VCaP (cell line): ENCODE results near the gene DAZAP1.
A peak's percentile ranks its signal among the peaks of the same experiment; 100 is the strongest.
"Not testable (repeated sequence)": the region's sequence is repeated elsewhere in the genome, so short reads cannot be mapped to it uniquely, and the experiment has no call there.

ENCODE experiments used
- H3K27ac ChIP-seq: fragments of 450-650 bp; 2 replicates; pipeline ENCODE4 v1.5.1; 2017
- TF ChIP-seq, protein P1 (sequence below): fragments of 450-650 bp; conservative IDR thresholded peaks from 2 replicates; pipeline ENCODE4 v1.5.1; 2017; ENCODE audit warnings: mild to moderate bottlenecking, moderate library complexity

The DAZAP1 gene

GRCh38 chr19:1418496-1418775, 11.1 kb downstream of the DAZAP1 start:
- H3K27ac ChIP-seq: peak overlapping the region; percentile 83
- TF ChIP-seq, protein P1, sequence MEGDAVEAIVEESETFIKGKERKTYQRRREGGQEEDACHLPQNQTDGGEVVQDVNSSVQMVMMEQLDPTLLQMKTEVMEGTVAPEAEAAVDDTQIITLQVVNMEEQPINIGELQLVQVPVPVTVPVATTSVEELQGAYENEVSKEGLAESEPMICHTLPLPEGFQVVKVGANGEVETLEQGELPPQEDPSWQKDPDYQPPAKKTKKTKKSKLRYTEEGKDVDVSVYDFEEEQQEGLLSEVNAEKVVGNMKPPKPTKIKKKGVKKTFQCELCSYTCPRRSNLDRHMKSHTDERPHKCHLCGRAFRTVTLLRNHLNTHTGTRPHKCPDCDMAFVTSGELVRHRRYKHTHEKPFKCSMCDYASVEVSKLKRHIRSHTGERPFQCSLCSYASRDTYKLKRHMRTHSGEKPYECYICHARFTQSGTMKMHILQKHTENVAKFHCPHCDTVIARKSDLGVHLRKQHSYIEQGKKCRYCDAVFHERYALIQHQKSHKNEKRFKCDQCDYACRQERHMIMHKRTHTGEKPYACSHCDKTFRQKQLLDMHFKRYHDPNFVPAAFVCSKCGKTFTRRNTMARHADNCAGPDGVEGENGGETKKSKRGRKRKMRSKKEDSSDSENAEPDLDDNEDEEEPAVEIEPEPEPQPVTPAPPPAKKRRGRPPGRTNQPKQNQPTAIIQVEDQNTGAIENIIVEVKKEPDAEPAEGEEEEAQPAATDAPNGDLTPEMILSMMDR: no peak

- TF ChIP-seq, protein P1: no peak
- peak overlapping the region; percentile 83; the same call in 1 of the 2 replicates for H3K27ac ChIP-seq
Measured at GRCh38 chr19:1418951-1419738, 11.8 kb downstream of the DAZAP1 start.

DNA sequence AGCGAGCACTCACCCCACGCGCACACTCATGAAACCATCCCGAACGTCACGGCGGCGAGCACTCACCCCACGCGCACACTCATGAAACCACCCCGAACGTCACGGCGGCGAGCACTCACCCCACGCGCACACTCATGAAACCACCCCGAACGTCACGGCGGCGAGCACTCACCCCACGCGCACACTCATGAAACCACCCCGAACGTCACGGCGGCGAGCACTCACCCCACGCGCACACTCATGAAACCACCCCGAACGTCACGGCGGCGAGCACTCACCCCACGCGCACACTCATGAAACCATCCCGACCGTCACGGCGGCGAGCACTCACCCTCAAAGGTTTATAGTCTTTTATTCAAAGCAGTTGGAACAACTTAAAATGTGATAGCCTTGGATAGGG, 12.7 kb downstream of the DAZAP1 start:
- H3K27ac ChIP-seq: not testable (repeated sequence)

DNA sequence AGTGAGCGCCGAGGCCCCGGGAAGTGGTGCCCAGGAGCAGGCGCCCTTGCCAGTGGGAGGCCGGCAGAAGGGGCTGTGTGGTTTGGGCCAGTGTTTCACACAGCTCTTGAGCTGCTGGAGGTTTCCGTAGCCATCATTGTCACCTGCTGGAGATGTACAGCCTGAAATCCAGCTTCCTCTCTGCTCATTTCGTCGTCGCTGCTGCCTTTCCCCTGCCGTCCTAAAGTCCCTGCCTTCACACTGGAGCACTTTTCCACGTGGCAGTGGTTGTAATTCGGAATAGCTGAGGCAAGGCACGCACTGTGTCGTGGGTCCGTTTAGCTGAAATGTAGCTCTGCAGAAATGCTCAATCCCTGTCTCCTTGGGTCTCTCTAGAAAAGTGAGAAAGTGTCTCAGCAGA, 13.2 kb downstream of the DAZAP1 start:
- H3K27ac ChIP-seq: no peak overlapping the region
- TF ChIP-seq, protein P1: no peak

GRCh38 chr19:1421218-1421957, 14.0 kb downstream of the DAZAP1 start:
- TF ChIP-seq, protein P1: no peak
- H3K27ac ChIP-seq: peak overlapping the region; percentile 14; the same call in 1 of the 2 replicates

GRCh38 chr19:1421958-1422305, 14.5 kb downstream of the DAZAP1 start:
- TF ChIP-seq, protein P1: no peak

DNA sequence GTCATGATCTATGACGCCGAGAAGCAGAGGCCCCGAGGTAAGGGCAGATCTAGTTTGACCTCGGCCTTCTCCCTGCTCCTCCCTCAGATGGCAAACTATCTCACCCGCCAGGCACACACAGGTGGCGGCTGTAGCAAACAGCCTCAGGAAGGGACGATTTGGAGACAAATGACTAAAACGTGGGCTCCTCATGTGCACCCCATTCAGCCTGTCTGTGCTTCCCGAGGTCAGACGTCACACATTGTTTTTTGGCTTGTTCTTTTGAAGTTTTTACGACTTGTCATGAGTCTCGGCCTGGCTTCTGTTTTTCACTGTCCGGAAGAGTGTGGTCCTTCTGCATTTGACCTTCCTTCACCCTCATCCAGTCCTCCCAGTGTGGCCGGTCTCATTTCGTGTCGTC, 15.0 kb downstream of the DAZAP1 start:
- TF ChIP-seq, protein P1: no peak
- H3K27ac ChIP-seq: peak overlapping the region; percentile 14; the same call in 1 of the 2 replicates

More at GRCh38 chr19:1421958-1422305, 14.5 kb downstream of the DAZAP1 start:
- H3K27ac ChIP-seq: peak overlapping the region; percentile 14; the same call in 1 of the 2 replicates

GRCh38 chr19:1422943-1423342, 15.6 kb downstream of the DAZAP1 start:
- H3K27ac ChIP-seq: peak overlapping the region; percentile 14; the same call in 1 of the 2 replicates
- TF ChIP-seq, protein P1: no peak
